ENCODE results near the gene LY9. TPM values are rescaled to one million over a fixed set of nuclear protein-coding genes. Genes with fewer than 3 reads are reported as not detected.

The LY9 gene
- total RNA-seq, 1 donor from 2014 or later: not detected

DNA sequence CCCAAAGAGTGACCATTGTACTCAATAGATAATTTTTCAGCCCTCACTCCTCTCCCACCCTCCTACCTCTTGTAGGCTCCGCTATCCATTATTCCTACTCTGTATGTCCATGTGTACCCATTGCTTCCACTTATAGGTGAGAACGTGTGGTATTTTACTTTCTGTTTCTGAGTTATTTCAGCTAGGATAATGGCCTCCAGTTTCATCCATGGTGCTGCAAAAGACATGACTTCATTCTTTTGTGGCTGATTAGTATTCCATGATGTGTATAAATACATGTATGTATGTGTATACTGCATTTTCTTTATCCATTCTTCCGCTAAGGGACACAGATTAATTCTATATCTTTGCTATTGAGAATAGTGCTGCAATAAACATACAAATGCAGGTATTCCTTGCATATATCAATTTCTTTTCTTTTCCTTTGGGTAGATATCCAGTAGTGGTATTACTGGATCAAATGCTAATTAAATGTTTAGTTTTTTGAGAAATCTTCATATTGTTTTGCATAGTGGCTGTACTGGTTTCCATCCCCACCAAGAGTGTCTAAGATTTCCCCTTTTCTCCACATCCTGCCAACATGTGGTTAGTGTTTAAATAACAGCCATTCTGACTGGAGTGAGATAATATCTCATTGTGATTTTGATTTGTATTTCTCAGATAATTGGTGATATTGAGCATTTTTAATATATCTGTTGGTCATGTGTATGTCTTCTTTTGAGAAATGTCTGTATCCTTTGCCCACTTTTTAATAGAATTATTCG, 4.9 kb downstream of the LY9 start:
- no peak overlapping the region for H3K4me3 ChIP-seq (ENCODE audit: low read depth, low read length)
- TF ChIP-seq, protein P1, sequence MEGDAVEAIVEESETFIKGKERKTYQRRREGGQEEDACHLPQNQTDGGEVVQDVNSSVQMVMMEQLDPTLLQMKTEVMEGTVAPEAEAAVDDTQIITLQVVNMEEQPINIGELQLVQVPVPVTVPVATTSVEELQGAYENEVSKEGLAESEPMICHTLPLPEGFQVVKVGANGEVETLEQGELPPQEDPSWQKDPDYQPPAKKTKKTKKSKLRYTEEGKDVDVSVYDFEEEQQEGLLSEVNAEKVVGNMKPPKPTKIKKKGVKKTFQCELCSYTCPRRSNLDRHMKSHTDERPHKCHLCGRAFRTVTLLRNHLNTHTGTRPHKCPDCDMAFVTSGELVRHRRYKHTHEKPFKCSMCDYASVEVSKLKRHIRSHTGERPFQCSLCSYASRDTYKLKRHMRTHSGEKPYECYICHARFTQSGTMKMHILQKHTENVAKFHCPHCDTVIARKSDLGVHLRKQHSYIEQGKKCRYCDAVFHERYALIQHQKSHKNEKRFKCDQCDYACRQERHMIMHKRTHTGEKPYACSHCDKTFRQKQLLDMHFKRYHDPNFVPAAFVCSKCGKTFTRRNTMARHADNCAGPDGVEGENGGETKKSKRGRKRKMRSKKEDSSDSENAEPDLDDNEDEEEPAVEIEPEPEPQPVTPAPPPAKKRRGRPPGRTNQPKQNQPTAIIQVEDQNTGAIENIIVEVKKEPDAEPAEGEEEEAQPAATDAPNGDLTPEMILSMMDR (conservative IDR thresholded peaks at IDR 0.05; ENCODE audit: low read depth, low read length): no peak
- DNase-seq (ENCODE audit: low read depth): no peak

GRCh38 chr1:160801836-160802580, 6.0 kb downstream of the LY9 start:
- no peak for DNase-seq (ENCODE audit: low read depth)
- TF ChIP-seq, protein P1 (conservative IDR thresholded peaks at IDR 0.05; ENCODE audit: low read depth, low read length): no peak
- H3K4me3 ChIP-seq (ENCODE audit: low read depth, low read length): no peak overlapping the region

GRCh38 chr1:160806109-160806665, 10.2 kb downstream of the LY9 start:
- H3K4me3 ChIP-seq (ENCODE audit: low read depth, low read length): no peak overlapping the region
- TF ChIP-seq, protein P1 (conservative IDR thresholded peaks at IDR 0.05; ENCODE audit: low read depth, low read length): no peak
- no peak for DNase-seq (ENCODE audit: low read depth)

GRCh38 chr1:160806784-160807183, 10.8 kb downstream of the LY9 start:
- TF ChIP-seq, protein P1 (conservative IDR thresholded peaks at IDR 0.05; ENCODE audit: low read depth, low read length): no peak
- DNase-seq (ENCODE audit: low read depth): no peak
- no peak overlapping the region for H3K4me3 ChIP-seq (ENCODE audit: low read depth, low read length)

GRCh38 chr1:160807247-160807646, 11.3 kb downstream of the LY9 start:
- no peak overlapping the region for H3K4me3 ChIP-seq (ENCODE audit: low read depth, low read length)
- TF ChIP-seq, protein P1 (conservative IDR thresholded peaks at IDR 0.05; ENCODE audit: low read depth, low read length): no peak
- no peak for DNase-seq (ENCODE audit: low read depth)

DNA sequence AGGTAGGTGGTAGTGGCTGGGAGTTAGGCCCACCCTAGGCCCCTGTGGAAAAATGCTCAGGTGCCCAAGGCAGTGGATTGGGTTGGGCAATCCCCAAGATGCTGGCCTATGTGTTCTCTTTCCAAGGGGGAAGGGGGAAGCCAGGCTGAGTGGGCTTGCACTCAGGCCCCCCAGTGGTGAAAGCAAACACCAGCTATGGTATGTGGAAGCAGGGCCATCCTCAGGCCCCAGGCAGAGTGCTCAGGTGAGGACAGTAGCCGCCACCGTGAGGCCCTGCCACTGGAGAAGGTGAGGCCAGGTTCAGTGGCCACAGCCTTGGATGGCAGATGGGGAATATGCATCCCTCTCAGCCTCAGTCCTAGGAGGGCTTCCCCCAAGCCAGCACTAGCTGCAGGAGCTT, 11.8 kb downstream of the LY9 start:
- DNase-seq (ENCODE audit: low read depth): no peak
- no peak overlapping the region for H3K4me3 ChIP-seq (ENCODE audit: low read depth, low read length)
- TF ChIP-seq, protein P1 (conservative IDR thresholded peaks at IDR 0.05; ENCODE audit: low read depth, low read length): no peak
